Prostate gland (tissue), 2 donors: ENCODE measurements around the gene RNASE13. TPM values are rescaled to one million over a fixed set of nuclear protein-coding genes. Genes with fewer than 3 reads are reported as not detected.
"Not testable (repeated sequence)": the region's sequence is repeated elsewhere in the genome, so short reads cannot be mapped to it uniquely, and the experiment has no call there.

Experiments used
- DNase-seq: peaks from one replicate; pipeline ENCODE4 v3.0.0-alpha.2; 2019; ENCODE audit warnings: low spot score
- H3K27ac ChIP-seq, 2 donors: fragments of 200-600 bp; sonication (generic); 2 replicates each; pipeline ENCODE4 v1.5.1; 2017 to 2019
- H3K27me3 ChIP-seq: fragments of 200-600 bp; sonication (generic); replicated peaks from 2 replicates; pipeline ENCODE4 v1.5.1; 2019; ENCODE audit not compliant: insufficient read depth
- H3K36me3 ChIP-seq, 2 donors: fragments of 200-600 bp; sonication (generic); 1 replicate in 1 of 2; 2 replicates in 1 of 2; pipeline versions ENCODE4 v1.5.1 to v1.8.1; 2017 to 2019
- H3K4me1 ChIP-seq: fragments of 200-600 bp; sonication (generic); replicated peaks from 2 replicates; pipeline ENCODE4 v1.5.1; 2019
- H3K4me3 ChIP-seq, 2 donors: fragments of 200-600 bp; sonication (generic); 2 replicates each; pipeline ENCODE4 v1.5.1; 2017 to 2019
- H3K9me3 ChIP-seq: fragments of 200-600 bp; sonication (generic); 2 replicates; pipeline ENCODE4 v1.5.1; 2017
- CTCF ChIP-seq, 4 experiments: fragments of 200-600 bp in 2 of 4; fragments of 450-650 bp in 2 of 4; sonication (generic) in 2 of 4; IDR thresholded peaks; 1 replicate in 3 of 4; 2 replicates in 1 of 4; pipeline ENCODE4 v1.5.1; 2016 to 2019; ENCODE audit warnings: antibody characterized with exemption in 4 of 4, mild to moderate bottlenecking in 2 of 4, moderate library complexity in 2 of 4
- POLR2A ChIP-seq: fragments of 450-650 bp; IDR thresholded peaks from one replicate; pipeline ENCODE4 v1.6.1; 2016; ENCODE audit warnings: antibody characterized with exemption, mild to moderate bottlenecking
- POLR2AphosphoS5 ChIP-seq: sonication (generic); formaldehyde crosslinking; IDR thresholded peaks from one replicate; pipeline ENCODE4 v1.6.1; 2017; ENCODE audit warnings: antibody characterized with exemption
- WGBS: methylation state at CpG from one replicate; pipeline ENCODE4 v1.1.5; 2018; 5-methylcytosine and 5-hydroxymethylcytosine counted together
- intact Hi-C: fragments of 100-400 bp; cut with DNase I; formaldehyde crosslinking; loops from one replicate; pipeline ENCODE4 v1.14.2; 2022
- total RNA-seq, 2 donors: library from RNA; depleted of rRNA; stranded (reverse); fragments of >200 nt; gene quantifications; one replicate each; pipeline ENCODE4 v1.1.0, GENCODE V29; 2016

Gene RNASE13
- total RNA-seq, 2 donors from 2014 or later, result 0.57 TPM; not detected in 1

GRCh38 chr14:21016413-21017190 is 18.0 kb downstream of the RNASE13 start:
- no peaks in the 10 kb centered on the region for H3K27me3 ChIP-seq
- H3K4me1 ChIP-seq, result peaks cover 4% of the 10 kb centered on the region
- TF ChIP-seq POLR2AphosphoS5 (no peak), CTCF (IDR thresholded peaks at IDR 0.05) (no peak), POLR2A (no peak)
- DNase-seq, result no peak
- no peak overlapping the region for H3K27ac ChIP-seq
- no peak overlapping the region for H3K4me3 ChIP-seq
- 74% methylated on average over 9 of the region's 9 CpGs for WGBS
- H3K9me3 ChIP-seq, result no peaks in the 10 kb centered on the region
- intact Hi-C loops, result loop anchor here (5.0 kb wide), 1 partner anchor 76 kb away; no protein-coding TSS in a partner anchor
- peaks cover 0 to 5% of the 10 kb centered on the region in 2 donors for H3K36me3 ChIP-seq

- H3K36me3 ChIP-seq, result peaks cover 0 to 5% of the 10 kb centered on the region in 2 donors
- DNase-seq, result no peak
- H3K27me3 ChIP-seq, result no peaks in the 10 kb centered on the region
- no peaks in the 10 kb centered on the region for H3K4me1 ChIP-seq
- 78% methylated on average over 6 of the region's 6 CpGs for WGBS
- H3K27ac ChIP-seq, result no peak overlapping the region
- intact Hi-C loops, result loop anchor here (2.0 to 5.0 kb wide), 2 partner anchors 25 to 77 kb away; no protein-coding TSS in a partner anchor
- no peak for TF ChIP-seq POLR2A
- TF ChIP-seq POLR2AphosphoS5, result no peak
- TF ChIP-seq CTCF (IDR thresholded peaks at IDR 0.05), result no peak
- no peaks in the 10 kb centered on the region for H3K9me3 ChIP-seq
- H3K4me3 ChIP-seq, result no peak overlapping the region
Measured at GRCh38 chr14:21015312-21015711, 19.3 kb downstream of the RNASE13 start.

- DNase-seq, result peak; percentile 87
- H3K27ac ChIP-seq, result no peak overlapping the region
- no peak overlapping the region for H3K4me3 ChIP-seq
- WGBS, result 0% methylated on average over 4 of the region's 4 CpGs
- peaks cover 0 to 5% of the 10 kb centered on the region in 2 donors for H3K36me3 ChIP-seq
- no peaks in the 10 kb centered on the region for H3K4me1 ChIP-seq
- no peaks in the 10 kb centered on the region for H3K27me3 ChIP-seq
- TF ChIP-seq POLR2AphosphoS5 (peak; percentile 87), CTCF (IDR thresholded peaks at IDR 0.05) (peak; percentile 91 to 100 (median 94)), POLR2A (no peak)
- no peaks in the 10 kb centered on the region for H3K9me3 ChIP-seq
- intact Hi-C loops, result loop anchor here (2.0 to 5.0 kb wide), 2 partner anchors 26 to 78 kb away; no protein-coding TSS in a partner anchor
Measured at GRCh38 chr14:21014761-21015190, 19.8 kb downstream of the RNASE13 start.

GRCh38 chr14:21011136-21011535 is 23.5 kb downstream of the RNASE13 start:
- Histone ChIP-seq H3K27me3 (no peaks in the 10 kb centered on the region), H3K4me1 (no peaks in the 10 kb centered on the region), H3K36me3 (no peaks in the 10 kb centered on the region), H3K4me3 (no peak overlapping the region), H3K27ac (no peak overlapping the region), H3K9me3 (no peaks in the 10 kb centered on the region)
- intact Hi-C loops, result no loop called here
- WGBS, result 39% methylated on average over 1 of the region's 1 CpG
- DNase-seq, result no peak
- TF ChIP-seq POLR2AphosphoS5, result no peak
- no peak for TF ChIP-seq CTCF (IDR thresholded peaks at IDR 0.05)
- TF ChIP-seq POLR2A, result no peak

GRCh38 chr14:21009721-21010120 is 24.9 kb downstream of the RNASE13 start:
- H3K4me1 ChIP-seq, H3K27me3 ChIP-seq, H3K27ac ChIP-seq, DNase-seq, H3K9me3 ChIP-seq, H3K4me3 ChIP-seq, H3K36me3 ChIP-seq, intact Hi-C loops: not testable (repeated sequence)
- 35% methylated on average over 3 of the region's 3 CpGs for WGBS
